Measurements from ENCODE around the gene TNFAIP1. TPM values are rescaled to one million over a fixed set of nuclear protein-coding genes. Genes with fewer than 3 reads are reported as not detected.

TNFAIP1 gene
- total and polyA plus RNA-seq, 5 donors from 2014 or later = 6.5 to 15.7 (median 9.7) TPM

DNA sequence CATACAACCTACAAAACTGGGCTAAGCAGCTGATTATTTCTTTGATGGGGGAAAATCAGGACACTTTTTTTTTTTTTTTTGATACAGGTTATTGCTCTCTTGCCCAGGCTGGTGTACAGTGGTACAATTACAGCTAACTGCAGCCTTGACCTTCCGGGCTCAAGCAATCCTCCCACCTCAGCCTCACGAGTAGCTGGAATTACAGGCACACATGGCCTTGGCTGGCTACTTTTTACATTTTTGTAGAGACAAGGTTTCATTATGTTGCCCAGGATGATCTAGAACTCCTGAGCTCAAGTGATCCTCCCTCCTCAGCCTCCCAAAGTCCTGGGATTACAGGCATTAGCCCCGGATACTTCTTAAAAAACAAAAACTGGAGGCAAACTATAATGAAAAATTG, 37.1 kb upstream of the TNFAIP1 start:
- Histone ChIP-seq H3K36me3 (ENCODE audit: control insufficient read depth, insufficient read depth, low read length) (no peaks in the 10 kb centered on the region), H3K4me3 (ENCODE audit: low read depth, low read length) (no peak overlapping the region), H3K27me3 (ENCODE audit: control insufficient read depth, insufficient read depth, low read length) (peaks cover 4% of the 10 kb centered on the region), H3K9me3 (ENCODE audit: control insufficient read depth in 2 of 2, low read length in 2 of 2) (no peaks in the 10 kb centered on the region), H3K4me1 (ENCODE audit: control insufficient read depth, insufficient read depth, low read length, poor library complexity, severe bottlenecking) (no peaks in the 10 kb centered on the region), H3K27ac (ENCODE audit: insufficient read depth, low read length, poor library complexity, severe bottlenecking) (no peak overlapping the region)
- ATAC-seq (ENCODE audit: low read depth in 2 of 2) (no peak), DNase-seq (no peak)
- Mint-ChIP-seq H3K9me3 (peaks cover 0 to 2% (median 0%) of the 10 kb centered on the region in 7 donors), H3K4me3 (no peak overlapping the region), H3K27ac (no peak overlapping the region), H3K27me3 (peaks cover 39% of the 10 kb centered on the region), H3K36me3 (no peaks in the 10 kb centered on the region), H3K4me1 (no peaks in the 10 kb centered on the region)

DNA sequence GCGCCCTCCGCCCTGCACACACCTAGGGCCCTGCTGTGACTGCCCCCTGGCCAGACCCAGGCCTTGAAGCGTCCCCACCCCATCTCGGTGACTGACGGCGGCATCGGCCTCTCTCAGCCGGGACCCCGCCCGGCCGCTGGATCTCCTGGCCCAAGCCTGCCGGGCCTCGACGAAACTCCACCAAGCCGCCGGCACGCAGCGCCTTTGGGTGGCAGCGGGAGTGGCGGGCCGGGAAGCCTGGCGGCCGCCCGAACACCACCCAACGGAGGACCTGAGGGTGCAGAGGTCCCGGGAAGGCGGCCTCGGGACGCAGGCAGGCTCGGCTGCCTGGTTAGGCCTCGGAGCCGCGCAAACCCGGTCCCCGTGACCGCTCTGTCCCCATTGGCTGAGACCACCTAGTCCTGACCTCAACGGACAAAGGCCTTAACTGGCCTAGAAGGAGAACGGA, 28.6 kb upstream of the TNFAIP1 start:
- Mint-ChIP-seq H3K27me3 (peaks cover 56% of the 10 kb centered on the region), H3K27ac (no peak overlapping the region), H3K36me3 (no peaks in the 10 kb centered on the region), H3K4me1 (no peaks in the 10 kb centered on the region), H3K4me3 (no peak overlapping the region), H3K9me3 (peaks cover 0 to 2% (median 0%) of the 10 kb centered on the region in 7 donors)
- Histone ChIP-seq H3K36me3 (ENCODE audit: control insufficient read depth, insufficient read depth, low read length) (no peaks in the 10 kb centered on the region), H3K4me3 (ENCODE audit: low read depth, low read length) (no peak overlapping the region), H3K27me3 (ENCODE audit: control insufficient read depth, insufficient read depth, low read length) (peaks cover 17% of the 10 kb centered on the region), H3K27ac (ENCODE audit: insufficient read depth, low read length, poor library complexity, severe bottlenecking) (no peak overlapping the region), H3K4me1 (ENCODE audit: control insufficient read depth, insufficient read depth, low read length, poor library complexity, severe bottlenecking) (no peaks in the 10 kb centered on the region), H3K9me3 (ENCODE audit: control insufficient read depth in 2 of 2, low read length in 2 of 2) (no peaks in the 10 kb centered on the region)
- ATAC-seq (ENCODE audit: low read depth in 2 of 2) (no peak), DNase-seq (no peak)

DNA sequence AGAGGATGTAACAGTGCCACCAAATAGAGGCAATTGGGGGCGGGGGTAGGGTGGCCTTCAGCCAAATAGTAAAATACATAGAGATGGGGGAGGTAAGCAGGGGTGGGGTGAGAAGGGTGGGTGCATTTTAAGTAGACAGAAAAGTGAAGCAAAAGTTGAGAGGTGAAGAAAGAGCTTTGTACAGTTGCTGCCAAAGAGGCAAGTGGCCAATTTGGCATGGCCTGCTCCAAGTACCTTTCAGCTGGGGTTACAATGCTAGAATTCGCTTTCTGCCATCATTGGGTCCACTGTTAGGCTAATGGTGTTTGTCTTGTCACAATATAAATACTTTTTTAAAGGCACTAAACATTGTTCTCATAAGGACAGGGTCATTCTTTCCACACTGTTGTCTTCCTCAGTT, 21.7 kb upstream of the TNFAIP1 start:
- no peaks in the 10 kb centered on the region for H3K9me3 ChIP-seq (ENCODE audit: control insufficient read depth in 2 of 2, low read length in 2 of 2)
- ATAC-seq (ENCODE audit: low read depth in 2 of 2) = no peak
- no peak overlapping the region for H3K27ac Mint-ChIP-seq

DNA sequence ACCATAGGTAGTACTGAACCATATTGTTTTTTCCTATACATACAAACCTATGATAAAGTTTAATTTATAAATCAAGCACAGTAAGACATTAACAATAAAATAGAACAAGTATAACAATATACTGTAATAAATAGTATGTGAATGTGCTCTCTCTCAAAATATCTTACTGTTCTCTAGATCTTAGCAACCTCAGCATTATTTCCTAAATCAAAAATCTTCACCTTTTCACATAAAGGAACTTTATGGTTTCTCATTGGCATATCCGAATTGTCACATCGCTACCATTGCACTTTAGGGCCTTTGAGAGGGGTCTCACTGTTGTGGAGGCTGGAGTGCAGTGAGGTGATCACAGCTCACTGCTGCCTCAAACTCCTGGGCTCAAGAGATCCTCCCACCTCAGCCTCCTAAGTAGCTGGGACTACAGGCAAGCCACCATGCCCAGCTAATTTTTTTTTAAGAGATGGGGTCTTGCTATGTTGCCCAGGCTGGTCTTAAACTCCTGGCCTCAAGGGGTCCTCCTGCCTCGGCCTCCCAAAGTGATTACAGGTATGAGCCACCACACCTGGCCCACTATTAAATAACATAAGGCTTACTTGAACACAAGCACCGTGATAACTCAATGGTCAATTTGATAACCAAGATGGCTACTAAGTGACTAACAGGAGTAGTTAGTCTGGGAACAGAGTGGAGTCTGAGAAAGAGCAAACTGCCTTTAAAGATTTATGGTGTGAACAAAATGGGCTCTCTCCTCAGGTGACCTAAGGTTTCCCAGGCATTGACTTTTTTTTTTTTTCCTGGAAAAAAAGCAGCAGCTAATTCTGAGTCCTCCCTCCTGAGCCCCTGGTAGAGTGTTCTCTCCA, 19.5 kb upstream of the TNFAIP1 start:
- Histone ChIP-seq H3K9me3 (ENCODE audit: control insufficient read depth in 2 of 2, low read length in 2 of 2) (no peaks in the 10 kb centered on the region), H3K4me3 (ENCODE audit: low read depth, low read length) (no peak overlapping the region), H3K27ac (ENCODE audit: insufficient read depth, low read length, poor library complexity, severe bottlenecking) (no peak overlapping the region), H3K4me1 (ENCODE audit: control insufficient read depth, insufficient read depth, low read length, poor library complexity, severe bottlenecking) (peaks cover 22% of the 10 kb centered on the region), H3K27me3 (ENCODE audit: control insufficient read depth, insufficient read depth, low read length) (no peaks in the 10 kb centered on the region), H3K36me3 (ENCODE audit: control insufficient read depth, insufficient read depth, low read length) (no peaks in the 10 kb centered on the region)
- H3K4me3 Mint-ChIP-seq = no peak overlapping the region
- no peak for DNase-seq
- no peak overlapping the region for H3K27ac Mint-ChIP-seq
- no peaks in the 10 kb centered on the region for H3K36me3 Mint-ChIP-seq
- peaks cover 7% of the 10 kb centered on the region for H3K27me3 Mint-ChIP-seq
- peaks cover 6 to 27% (median 16%) of the 10 kb centered on the region in 4 donors for H3K4me1 Mint-ChIP-seq
- ATAC-seq (ENCODE audit: low read depth in 2 of 2) = no peak
- H3K9me3 Mint-ChIP-seq = peaks cover 0 to 3% (median 0%) of the 10 kb centered on the region in 7 donors

More for the DNA sequence above, 21.7 kb upstream of the TNFAIP1 start:
- DNase-seq = no peak
- H3K36me3 Mint-ChIP-seq = no peaks in the 10 kb centered on the region
- H3K4me3 Mint-ChIP-seq = no peak overlapping the region
- Histone ChIP-seq H3K4me1 (ENCODE audit: control insufficient read depth, insufficient read depth, low read length, poor library complexity, severe bottlenecking) (peaks cover 8% of the 10 kb centered on the region), H3K4me3 (ENCODE audit: low read depth, low read length) (no peak overlapping the region), H3K36me3 (ENCODE audit: control insufficient read depth, insufficient read depth, low read length) (no peaks in the 10 kb centered on the region), H3K27me3 (ENCODE audit: control insufficient read depth, insufficient read depth, low read length) (no peaks in the 10 kb centered on the region), H3K27ac (ENCODE audit: insufficient read depth, low read length, poor library complexity, severe bottlenecking) (no peak overlapping the region)
- peaks cover 0 to 3% (median 0%) of the 10 kb centered on the region in 7 donors for H3K9me3 Mint-ChIP-seq
- peaks cover 21% of the 10 kb centered on the region for H3K27me3 Mint-ChIP-seq
- peaks cover 0 to 10% (median 5%) of the 10 kb centered on the region in 4 donors for H3K4me1 Mint-ChIP-seq

DNA sequence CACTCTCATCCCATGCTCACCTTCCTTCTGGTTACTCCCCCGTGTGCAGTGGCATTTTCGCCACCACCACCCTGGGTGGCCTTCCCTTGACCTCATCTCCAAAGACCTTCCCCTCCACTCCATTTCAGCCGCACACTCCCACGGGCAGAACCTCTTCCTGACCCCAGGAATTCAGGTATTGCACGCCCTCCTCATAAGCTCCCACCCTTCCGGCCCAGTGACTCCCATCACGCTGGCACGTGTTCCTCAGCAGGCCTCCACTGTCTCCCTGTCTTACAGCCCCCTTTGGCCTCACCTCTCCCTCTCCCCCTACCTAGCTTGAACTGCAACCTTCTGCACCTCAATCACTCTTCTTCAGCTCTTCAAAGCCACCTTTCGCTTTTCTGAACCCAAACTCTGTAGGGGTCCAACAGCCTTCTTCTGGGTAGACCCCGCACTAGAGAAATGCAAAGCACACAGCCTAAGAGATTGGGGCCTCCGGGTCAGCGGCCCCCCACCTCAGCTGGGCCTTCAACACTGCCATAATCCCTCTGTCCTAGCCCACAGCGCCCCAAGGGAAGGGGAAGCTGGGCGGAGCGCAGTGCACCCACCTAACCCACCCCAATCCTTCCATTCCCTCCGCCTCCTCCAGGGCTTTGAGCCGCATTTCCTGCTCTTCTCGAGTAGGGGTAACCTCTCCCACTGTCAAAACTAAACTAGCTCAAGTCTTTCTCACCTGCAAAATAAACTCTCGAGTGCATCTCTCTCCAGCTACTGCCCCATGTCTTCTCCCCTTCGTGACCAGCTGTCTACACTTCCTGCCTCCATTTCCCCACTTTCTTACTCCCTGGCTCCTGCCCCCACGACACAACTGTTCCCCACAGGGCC, 18.2 kb upstream of the TNFAIP1 start:
- peaks cover 0 to 3% (median 0%) of the 10 kb centered on the region in 7 donors for H3K9me3 Mint-ChIP-seq
- H3K36me3 Mint-ChIP-seq = no peaks in the 10 kb centered on the region
- no peak for DNase-seq
- Histone ChIP-seq H3K4me1 (ENCODE audit: control insufficient read depth, insufficient read depth, low read length, poor library complexity, severe bottlenecking) (peaks cover 22% of the 10 kb centered on the region), H3K27ac (ENCODE audit: insufficient read depth, low read length, poor library complexity, severe bottlenecking) (no peak overlapping the region), H3K36me3 (ENCODE audit: control insufficient read depth, insufficient read depth, low read length) (no peaks in the 10 kb centered on the region), H3K9me3 (ENCODE audit: control insufficient read depth in 2 of 2, low read length in 2 of 2) (no peaks in the 10 kb centered on the region), H3K4me3 (ENCODE audit: low read depth, low read length) (no peak overlapping the region), H3K27me3 (ENCODE audit: control insufficient read depth, insufficient read depth, low read length) (no peaks in the 10 kb centered on the region)
- H3K4me3 Mint-ChIP-seq = peak overlapping the region; percentile 59 to 94 (median 92)
- peaks cover 7 to 27% (median 18%) of the 10 kb centered on the region in 4 donors for H3K4me1 Mint-ChIP-seq
- H3K27ac Mint-ChIP-seq = peak overlapping the region in 1 of 3 donors; percentile 76
- no peak for ATAC-seq (ENCODE audit: low read depth in 2 of 2)
- H3K27me3 Mint-ChIP-seq = peaks cover 4% of the 10 kb centered on the region

DNA sequence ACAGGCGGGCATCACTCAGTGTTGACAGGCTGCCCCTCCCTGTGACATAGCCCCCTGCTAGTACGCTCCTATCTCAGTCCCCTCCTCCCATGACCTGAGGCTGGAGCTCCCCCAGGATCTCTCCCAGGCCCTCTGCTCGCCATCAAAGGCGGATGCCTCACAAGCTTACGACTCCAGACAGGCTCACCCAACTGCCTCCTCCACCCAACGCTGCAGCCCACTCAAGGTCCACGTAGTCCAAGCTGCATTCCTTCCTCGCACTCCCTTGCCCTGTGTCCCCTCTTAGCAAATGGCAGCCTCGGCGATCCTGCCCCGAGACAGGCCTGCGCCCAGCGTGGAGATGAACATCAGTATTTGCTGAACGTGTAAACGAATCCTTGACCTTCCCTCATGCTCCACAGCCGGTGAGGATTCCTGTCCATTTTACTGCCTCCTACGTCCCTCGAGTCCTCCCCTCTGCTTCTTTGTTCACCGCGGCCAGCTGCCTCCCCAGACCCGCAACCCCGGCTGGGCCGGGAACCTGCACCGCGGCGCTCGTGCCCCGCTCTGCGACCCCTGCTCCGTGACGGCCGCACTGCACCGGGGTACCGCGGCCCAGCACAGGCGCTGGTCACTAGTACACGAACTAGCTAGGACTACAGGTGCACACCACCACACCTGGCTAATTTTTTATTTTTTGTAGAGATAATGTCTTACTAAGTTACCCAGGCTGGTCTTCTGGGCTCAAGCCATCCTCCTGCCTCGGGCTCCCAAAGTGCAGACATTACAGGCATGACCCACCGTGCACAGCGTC, 17.4 kb upstream of the TNFAIP1 start:
- peak overlapping the region in 2 of 3 donors; percentile 76 to 82 for H3K27ac Mint-ChIP-seq
- Histone ChIP-seq H3K27ac (ENCODE audit: insufficient read depth, low read length, poor library complexity, severe bottlenecking) (no peak overlapping the region), H3K4me1 (ENCODE audit: control insufficient read depth, insufficient read depth, low read length, poor library complexity, severe bottlenecking) (peaks cover 22% of the 10 kb centered on the region), H3K9me3 (ENCODE audit: control insufficient read depth in 2 of 2, low read length in 2 of 2) (no peaks in the 10 kb centered on the region), H3K27me3 (ENCODE audit: control insufficient read depth, insufficient read depth, low read length) (no peaks in the 10 kb centered on the region), H3K36me3 (ENCODE audit: control insufficient read depth, insufficient read depth, low read length) (no peaks in the 10 kb centered on the region), H3K4me3 (ENCODE audit: low read depth, low read length) (peak overlapping the region; percentile 70)
- peaks cover 0 to 3% (median 0%) of the 10 kb centered on the region in 7 donors for H3K9me3 Mint-ChIP-seq
- peak in 1 of 3 donors; percentile 5 for DNase-seq
- H3K4me1 Mint-ChIP-seq = peaks cover 7 to 27% (median 20%) of the 10 kb centered on the region in 4 donors
- no peaks in the 10 kb centered on the region for H3K36me3 Mint-ChIP-seq
- peaks cover 4% of the 10 kb centered on the region for H3K27me3 Mint-ChIP-seq
- peak overlapping the region; percentile 91 to 94 (median 92) for H3K4me3 Mint-ChIP-seq
- ATAC-seq (ENCODE audit: low read depth in 2 of 2) = peak in 1 of 2 donors; percentile 1
